IPS DF 6.9 (cell line): Measurements from ENCODE around the gene TRPC3.

ENCODE experiments used
- DNase-seq: peaks from one replicate; pipeline ENCODE4 v3.0.0-alpha.2; 2013; ENCODE audit warnings: low read depth, low spot score
- H3K27ac ChIP-seq: one replicate; pipeline ENCODE4 v1.5.1; 2013; ENCODE audit warnings: low read length, control low read depth
- H3K27me3 ChIP-seq: 2 replicates; pipeline ENCODE4 v1.6.1; 2013; ENCODE audit warnings: mild to moderate bottlenecking, low read length; ENCODE audit not compliant: control insufficient read depth, insufficient read depth
- H3K36me3 ChIP-seq: 2 replicates; pipeline ENCODE4 v1.6.1; 2013; ENCODE audit warnings: low read length; ENCODE audit not compliant: control insufficient read depth, insufficient read depth
- H3K4me1 ChIP-seq: 2 replicates; pipeline ENCODE4 v1.6.1; 2013; ENCODE audit warnings: low read length; ENCODE audit not compliant: control insufficient read depth, insufficient read depth
- H3K4me3 ChIP-seq: 2 replicates; pipeline ENCODE4 v1.5.1; 2013; ENCODE audit warnings: mild to moderate bottlenecking, low read length
- H3K9me3 ChIP-seq: 2 replicates; pipeline ENCODE4 v1.6.1; 2013; ENCODE audit warnings: low read length, inconsistent platforms; ENCODE audit not compliant: control insufficient read depth, insufficient read depth
- WGBS: extraction: QIAGEN DNeasy Blood & Tissue Kit; methylation state at CpG from one replicate; pipeline ENCODE4 v1.1.7; 2013; ENCODE audit warnings: mixed read lengths, missing lambda C conversion rate; ENCODE audit not compliant: insufficient read length, insufficient coverage; 5-methylcytosine and 5-hydroxymethylcytosine counted together

TRPC3 gene

DNA sequence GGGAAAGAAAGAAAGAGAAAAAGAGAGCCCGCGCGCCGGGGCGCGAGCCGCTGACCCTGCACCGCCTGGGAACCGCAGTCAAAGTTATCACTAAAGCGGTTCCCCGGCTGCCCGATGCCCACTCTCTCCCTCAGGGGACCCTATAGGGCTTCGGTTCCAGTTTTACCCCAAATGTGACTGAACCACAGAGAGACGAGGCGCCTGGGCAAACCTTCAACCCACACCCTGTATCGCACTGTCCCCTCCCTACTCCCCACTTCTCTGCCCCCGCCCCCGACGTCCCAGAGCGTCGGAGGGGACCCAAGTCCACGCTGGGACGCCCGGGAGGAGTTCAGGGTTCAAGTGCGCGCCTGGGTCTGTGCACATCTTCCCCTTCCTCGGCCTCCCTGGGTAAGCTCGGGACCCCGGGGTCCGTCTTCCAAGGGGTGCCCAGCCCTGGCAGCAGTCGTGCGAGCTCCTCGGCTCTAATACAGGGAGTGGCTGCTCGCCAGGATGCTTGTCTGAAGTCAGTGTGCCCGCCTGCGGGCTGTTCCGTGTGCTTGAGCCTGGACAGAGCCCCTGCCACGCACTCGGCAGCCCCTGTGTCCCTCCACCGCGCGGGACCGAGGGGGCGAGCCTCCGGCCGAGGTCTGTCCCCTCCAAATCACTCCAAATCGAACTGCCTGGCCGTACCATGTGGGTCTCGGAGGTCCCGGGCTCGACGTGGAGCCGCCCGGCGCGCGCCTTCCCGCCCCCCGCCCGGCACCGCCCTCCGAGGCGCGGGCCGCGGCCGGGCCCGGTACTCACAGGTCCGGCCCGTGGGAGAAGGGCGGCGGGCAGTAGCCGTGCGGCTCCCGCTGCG lies 960 bp downstream of the TRPC3 start:
- Histone ChIP-seq H3K4me1 (no peaks in the 10 kb centered on the region), H3K36me3 (no peaks in the 10 kb centered on the region), H3K4me3 (peak overlapping the region; percentile 60; the same call in 1 of the 2 replicates), H3K27me3 (peaks cover 28% of the 10 kb centered on the region), H3K9me3 (no peaks in the 10 kb centered on the region), H3K27ac (no peak overlapping the region)
- no CpG with 5 or more reads among the region's 76 CpGs for WGBS
- no peak for DNase-seq

GRCh38 chr4:121950212-121950679 lies 1.6 kb downstream of the TRPC3 start:
- WGBS, result no CpG with 5 or more reads among the region's 34 CpGs
- Histone ChIP-seq H3K4me1 (no peaks in the 10 kb centered on the region), H3K36me3 (no peaks in the 10 kb centered on the region), H3K27me3 (peaks cover 28% of the 10 kb centered on the region), H3K9me3 (no peaks in the 10 kb centered on the region), H3K27ac (no peak overlapping the region), H3K4me3 (peak overlapping the region; percentile 60; the same call in 1 of the 2 replicates)
- DNase-seq, result peak; percentile 82

GRCh38 chr4:121946644-121947043 lies 5.2 kb downstream of the TRPC3 start:
- no peaks in the 10 kb centered on the region for H3K4me1 ChIP-seq
- no peak overlapping the region for H3K27ac ChIP-seq
- WGBS, result no CpG with 5 or more reads among the region's 3 CpGs
- H3K36me3 ChIP-seq, result no peaks in the 10 kb centered on the region
- peaks cover 13% of the 10 kb centered on the region for H3K27me3 ChIP-seq
- H3K4me3 ChIP-seq, result no peak overlapping the region
- DNase-seq, result no peak
- H3K9me3 ChIP-seq, result no peaks in the 10 kb centered on the region

DNA sequence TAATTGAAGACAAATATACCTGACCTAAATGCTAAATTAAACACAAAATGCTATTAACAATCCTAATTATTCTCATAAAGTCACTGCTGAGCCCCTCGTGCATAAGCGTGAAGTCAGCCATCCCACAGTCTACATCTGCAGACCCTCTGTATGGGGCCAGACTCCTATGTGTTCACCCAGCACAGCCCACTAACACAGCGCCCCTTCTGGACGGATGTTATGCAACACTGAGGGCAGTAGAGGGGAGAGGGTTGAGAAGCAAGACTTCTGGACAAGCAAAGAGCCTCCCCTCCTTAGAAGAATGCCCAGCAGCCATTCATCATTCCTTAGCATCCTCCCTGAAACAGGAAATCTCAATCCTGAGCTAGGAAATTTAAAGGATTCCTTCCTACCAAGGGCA lies 7.9 kb downstream of the TRPC3 start:
- peak; percentile 61 for DNase-seq
- Histone ChIP-seq H3K4me1 (no peaks in the 10 kb centered on the region), H3K4me3 (no peak overlapping the region), H3K27me3 (peaks cover under 1% of the 10 kb centered on the region; the same call in 1 of the 2 replicates), H3K27ac (no peak overlapping the region), H3K36me3 (no peaks in the 10 kb centered on the region), H3K9me3 (no peaks in the 10 kb centered on the region)
- no CpG with 5 or more reads among the region's 4 CpGs for WGBS

- no peak for DNase-seq
These were observed 12.2 kb downstream of the TRPC3 start for GRCh38 chr4:121939690-121940089.

GRCh38 chr4:121938282-121939092 lies 13.4 kb downstream of the TRPC3 start:
- Histone ChIP-seq H3K9me3 (no peaks in the 10 kb centered on the region), H3K4me3 (no peak overlapping the region), H3K36me3 (no peaks in the 10 kb centered on the region), H3K27ac (no peak overlapping the region), H3K4me1 (no peaks in the 10 kb centered on the region), H3K27me3 (no peaks in the 10 kb centered on the region)
- WGBS, result no CpG with 5 or more reads among the region's 5 CpGs
- no peak for DNase-seq

More at GRCh38 chr4:121939690-121940089, 12.2 kb downstream of the TRPC3 start:
- H3K27me3 ChIP-seq, result no peaks in the 10 kb centered on the region
- no peaks in the 10 kb centered on the region for H3K36me3 ChIP-seq
- no peaks in the 10 kb centered on the region for H3K9me3 ChIP-seq
- H3K4me1 ChIP-seq, result no peaks in the 10 kb centered on the region
- WGBS, result no CpG with 5 or more reads among the region's 3 CpGs
- H3K4me3 ChIP-seq, result no peak overlapping the region
- no peak overlapping the region for H3K27ac ChIP-seq

DNA sequence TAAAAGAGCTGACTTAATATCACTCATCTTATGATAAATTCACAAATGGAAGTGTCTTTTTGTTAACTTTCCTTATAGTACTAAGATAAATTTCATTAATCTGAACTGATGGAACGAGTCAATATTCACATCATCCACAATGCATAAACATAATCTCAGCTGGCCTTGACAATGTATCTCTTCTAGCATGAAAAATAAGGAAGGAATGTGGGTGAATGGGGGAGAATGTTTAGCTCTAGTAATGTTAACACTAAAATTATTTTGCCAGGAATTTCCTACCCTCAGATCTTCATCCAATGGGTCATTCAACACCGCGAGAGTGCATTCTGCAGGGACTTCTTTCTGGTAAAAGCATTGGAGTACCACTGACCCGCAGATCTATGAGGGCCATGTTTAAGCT lies 15.8 kb downstream of the TRPC3 start:
- no CpG with 5 or more reads among the region's 4 CpGs for WGBS
- no peaks in the 10 kb centered on the region for H3K9me3 ChIP-seq
- no peaks in the 10 kb centered on the region for H3K27me3 ChIP-seq
- H3K36me3 ChIP-seq, result no peaks in the 10 kb centered on the region
- H3K4me1 ChIP-seq, result no peaks in the 10 kb centered on the region
- no peak overlapping the region for H3K4me3 ChIP-seq
- H3K27ac ChIP-seq, result no peak overlapping the region
- DNase-seq, result no peak

- Histone ChIP-seq H3K27me3 (no peaks in the 10 kb centered on the region), H3K9me3 (no peaks in the 10 kb centered on the region), H3K4me1 (no peaks in the 10 kb centered on the region), H3K27ac (no peak overlapping the region), H3K36me3 (no peaks in the 10 kb centered on the region), H3K4me3 (no peak overlapping the region)
- WGBS, result no CpG with 5 or more reads among the region's 1 CpG
- DNase-seq, result no peak
These were observed 17.2 kb downstream of the TRPC3 start for GRCh38 chr4:121934635-121935034.

- WGBS, result no CpG with 5 or more reads among the region's 59 CpGs
- no peak for DNase-seq
- Histone ChIP-seq H3K9me3 (no peaks in the 10 kb centered on the region), H3K27ac (no peak overlapping the region), H3K4me3 (no peak overlapping the region), H3K36me3 (no peaks in the 10 kb centered on the region), H3K27me3 (no peaks in the 10 kb centered on the region), H3K4me1 (no peaks in the 10 kb centered on the region)
These were observed 19.5 kb downstream of the TRPC3 start for GRCh38 chr4:121932212-121932974.

- H3K4me1 ChIP-seq, result no peaks in the 10 kb centered on the region
- no CpG with 5 or more reads among the region's 2 CpGs for WGBS
- H3K36me3 ChIP-seq, result no peaks in the 10 kb centered on the region
- no peaks in the 10 kb centered on the region for H3K9me3 ChIP-seq
- H3K27me3 ChIP-seq, result no peaks in the 10 kb centered on the region
- H3K27ac ChIP-seq, result no peak overlapping the region
- DNase-seq, result no peak
- no peak overlapping the region for H3K4me3 ChIP-seq
These were observed 21.6 kb downstream of the TRPC3 start for GRCh38 chr4:121930304-121930703.
